GM12878 (cell line): ENCODE measurements around the gene HCLS1. TPM values are rescaled to one million over a fixed set of nuclear protein-coding genes. Genes with fewer than 3 reads are reported as not detected.

ENCODE experiments used
- ATAC-seq: fragments of 200-7000 bp; cut with Tn5 transposase; 3 replicates; pipeline ENCODE4 v1.9.1; 2020; ENCODE audit warnings: mild to moderate bottlenecking, moderate library complexity
- BruUV-seq: library from RNA; stranded (reverse); fragments of 400-500 nt; replicated peaks from 2 replicates; lab custom pipeline; 2021; lab: Mats Ljungman, UMichigan
- CTCF ChIA-PET: fragments of 300-600 bp; sonication (Branson Sonifier 250); formaldehyde crosslinking; extraction: SDS; loops from one replicate; lab custom pipeline; 2021; ENCODE audit warnings: inconsistent platforms; lab: Yijun Ruan, JAX
- POLR2A ChIA-PET: fragments of 350-600 bp; formaldehyde crosslinking; extraction: SDS; loops from one replicate; lab custom pipeline; 2021; ENCODE audit warnings: inconsistent platforms; lab: Charles Lee
- RAD21 ChIA-PET: fragments of 300-600 bp; sonication (Branson Sonifier 250); formaldehyde crosslinking; loops from one replicate; lab custom pipeline; 2023; ENCODE audit warnings: antibody characterized with exemption; ENCODE audit not compliant: unreplicated experiment; lab: Charles Lee
- SMC1A ChIA-PET: fragments of 300-600 bp; sonication (Branson Sonifier 250); formaldehyde crosslinking; loops from one replicate; lab custom pipeline; 2023; ENCODE audit not compliant: unreplicated experiment, uncharacterized antibody; lab: Charles Lee
- DNase-seq: peaks from one replicate; pipeline ENCODE4 v3.0.0-alpha.2; 2011; ENCODE audit warnings: low read depth, low spot score
- FAIRE-seq: peaks from 3 replicates; lab custom pipeline; 2011; peaks lifted over from hg19 to GRCh38; lab: Jason Lieb, UNC
- H2AFZ ChIP-seq: 2 replicates; pipeline ENCODE4 v1.6.0; 2011; ENCODE audit warnings: low read depth, low read length, control low read depth; ENCODE audit not compliant: control insufficient read depth
- H3K27ac ChIP-seq: 2 replicates; pipeline ENCODE4 v1.5.1; 2011; ENCODE audit warnings: control low read depth; ENCODE audit not compliant: control insufficient read depth, insufficient read depth
- H3K27me3 ChIP-seq, 2 experiments: replicated peaks in 1 of 2; 2 replicates each; pipeline versions ENCODE4 v1.6.0 to v1.6.1; 2011; ENCODE audit warnings: low read length in 1 of 2; ENCODE audit not compliant: control insufficient read depth in 2 of 2, insufficient read depth in 2 of 2
- H3K36me3 ChIP-seq, 2 experiments: 2 replicates each; pipeline ENCODE4 v1.5.1; 2011; ENCODE audit warnings: low read length in 1 of 2; ENCODE audit not compliant: control insufficient read depth in 2 of 2, insufficient read depth in 2 of 2
- H3K4me1 ChIP-seq: 2 replicates; pipeline ENCODE4 v1.6.1; 2011; ENCODE audit warnings: mild to moderate bottlenecking, low read length, moderate library complexity, mixed read lengths; ENCODE audit not compliant: control insufficient read depth, insufficient read depth
- H3K4me2 ChIP-seq: 2 replicates; pipeline ENCODE4 v1.6.0; 2011; ENCODE audit warnings: control low read depth; ENCODE audit not compliant: control insufficient read depth, insufficient read depth
- H3K4me3 ChIP-seq: fragments of 200-600 bp; sonication (generic); 2 replicates; pipeline ENCODE4 v1.5.1; 2016
- H3K79me2 ChIP-seq: 2 replicates; pipeline ENCODE4 v1.6.0; 2011; ENCODE audit warnings: low read length; ENCODE audit not compliant: control insufficient read depth, insufficient read depth
- H3K9ac ChIP-seq: 2 replicates; pipeline ENCODE4 v1.8.0; 2011; ENCODE audit warnings: low read length, control low read depth, mixed read lengths; ENCODE audit not compliant: control insufficient read depth, insufficient read depth
- H3K9me3 ChIP-seq: replicated peaks from 3 replicates; pipeline ENCODE4 v1.5.1; 2011; ENCODE audit warnings: mild to moderate bottlenecking, low read length; ENCODE audit not compliant: control insufficient read depth, insufficient read depth
- H4K20me1 ChIP-seq: 2 replicates; pipeline ENCODE4 v1.6.0; 2011; ENCODE audit not compliant: control insufficient read depth, insufficient read depth
- ASH2L ChIP-seq: fragments of 300-600, 200-600 bp; sonication (generic); IDR thresholded peaks from 2 replicates; pipeline ENCODE4 v1.6.1; 2017; ENCODE audit warnings: low read depth, mild to moderate bottlenecking, borderline replicate concordance
- BCLAF1 ChIP-seq: fragments of 450-650 bp; IDR thresholded peaks from 2 replicates; pipeline ENCODE4 v1.6.1; 2017; ENCODE audit warnings: antibody characterized with exemption, mild to moderate bottlenecking, moderate library complexity
- CBX3 ChIP-seq: fragments of 200-600 bp; sonication (generic); IDR thresholded peaks from 2 replicates; pipeline ENCODE4 v1.6.1; 2016; ENCODE audit warnings: low read depth, borderline replicate concordance
- E4F1 ChIP-seq: fragments of 450-650 bp; IDR thresholded peaks from 2 replicates; pipeline ENCODE4 v1.6.1; 2018; ENCODE audit warnings: borderline replicate concordance, mild to moderate bottlenecking; ENCODE audit not compliant: partially characterized antibody
- FOS ChIP-seq: IDR thresholded peaks from 3 replicates; pipeline ENCODE4 v1.6.1; 2011; ENCODE audit warnings: borderline replicate concordance; ENCODE audit not compliant: insufficient read length; ENCODE audit errors: extremely low read depth
- KDM1A ChIP-seq: fragments of 200-600 bp; sonication (generic); IDR thresholded peaks from 2 replicates; pipeline ENCODE4 v1.6.1; 2016; ENCODE audit warnings: borderline replicate concordance
- MYC ChIP-seq: IDR thresholded peaks from 2 replicates; pipeline ENCODE4 v1.6.1; 2011; ENCODE audit warnings: mild to moderate bottlenecking, low read length, moderate library complexity, inconsistent platforms; ENCODE audit not compliant: insufficient read depth, insufficient replicate concordance, insufficient read length, severe bottlenecking
- NFXL1 ChIP-seq: fragments of 450-650 bp; IDR thresholded peaks from 2 replicates; pipeline ENCODE4 v1.6.1; 2017; ENCODE audit warnings: antibody characterized with exemption, mild to moderate bottlenecking, borderline replicate concordance
- SMAD5 ChIP-seq: IDR thresholded peaks from 2 replicates; pipeline ENCODE4 v1.6.1; 2016; ENCODE audit warnings: antibody characterized with exemption, low read depth
- SMC3 ChIP-seq: IDR thresholded peaks from 2 replicates; pipeline ENCODE4 v1.6.1; 2011; ENCODE audit warnings: low read length, improper control_type of control experiment, borderline replicate concordance
- STAT3 ChIP-seq: IDR thresholded peaks from 2 replicates; pipeline ENCODE4 v1.6.1; 2011; ENCODE audit warnings: low read depth, low read length, improper control_type of control experiment
- ZNF622 ChIP-seq: fragments of 450-650 bp; IDR thresholded peaks from 2 replicates; pipeline ENCODE4 v1.6.1; 2017; ENCODE audit warnings: mild to moderate bottlenecking, inconsistent platforms
- WGBS: methylation state at CpG from one replicate; pipeline ENCODE4 v1.1.6; 2016; ENCODE audit warnings: low lambda C conversion rate; ENCODE audit not compliant: insufficient replicate concordance, insufficient coverage; ENCODE audit errors: missing lambda C conversion rate; 5-methylcytosine and 5-hydroxymethylcytosine counted together
- in situ Hi-C: fragments of 300-500 bp; cut with MboI; formaldehyde crosslinking; loops from 9 replicates; pipeline ENCODE4 v1.14.3; 2018; ENCODE audit warnings: mixed read lengths
- intact Hi-C: fragments of 100-400 bp; cut with micrococcal nuclease; formaldehyde crosslinking; loops from one replicate; pipeline ENCODE4 v1.14.2; 2022; ENCODE audit not compliant: unreplicated experiment
- polyA plus RNA-seq, 11 experiments: library from polyadenylated mRNA; depleted of rRNA in 4 of 11; unstranded in 6 of 11; stranded (reverse) in 5 of 11; fragments of >200 nt; fragmentation: Nextera tagmentation in 4 of 11; fragmentation: Illumina TruSeq in 1 of 11; extraction: Ambion mirVana in 4 of 11; extraction: Trizol in 1 of 11; gene quantifications; 1 replicate in 1 of 11; 2 replicates in 10 of 11; pipeline versions ENCODE4 v1.2.1 to v1.2.3, GENCODE V29; 2011 to 2016; ENCODE audit warnings: inconsistent platforms in 2 of 11, missing spikeins in 2 of 11, low read depth in 1 of 11
- total RNA-seq, 4 experiments: library from RNA; depleted of rRNA in 3 of 4; stranded (reverse); fragments of >200 nt in 3 of 4; fragmentation: Illumina TruSeq in 1 of 4; extraction: Trizol in 1 of 4; gene quantifications; 2 replicates each; pipeline versions ENCODE4 v1.2.1 to v1.2.3, GENCODE V29; 2013 to 2021

HCLS1 gene
- total and polyA plus RNA-seq, 10 of the 15 experiments (the other 5 are each of a cell fraction or from before 2014, with no cell fraction given), result 51.6 to 344 (median 231) TPM

GRCh38 chr3:121665488-121665887 is 4.8 kb upstream of the HCLS1 start:
- no peak overlapping the region for H3K9ac ChIP-seq
- RAD21 ChIA-PET, result no interaction called here
- peaks cover 1% of the 10 kb centered on the region; the same call in 2 of the 3 replicates for H3K9me3 ChIP-seq
- H3K79me2 ChIP-seq, result peaks cover 1% of the 10 kb centered on the region
- H3K36me3 ChIP-seq, result peaks cover 2 to 27% of the 10 kb centered on the region in 2 experiments
- POLR2A ChIA-PET, result no interaction called here
- intact Hi-C loops, result loop anchor here (10.0 kb wide), 2 partner anchors 329 to 429 kb away; no protein-coding TSS in a partner anchor
- H3K4me2 ChIP-seq, result no peak overlapping the region
- no peaks in the 10 kb centered on the region for H4K20me1 ChIP-seq
- CTCF ChIA-PET, result no interaction called here
- peaks cover 9% of the 10 kb centered on the region for H3K4me1 ChIP-seq
- whole genome bisulfite sequencing, result 76% methylated on average over 2 of the region's 2 CpGs
- DNase-seq (no peak), FAIRE-seq (no peak), ATAC-seq (no peak)
- no peak overlapping the region for H3K4me3 ChIP-seq
- no peak for TF ChIP-seq ZNF622
- no peak for TF ChIP-seq CBX3
- no peak for TF ChIP-seq BCLAF1
- no peak for TF ChIP-seq MYC
- TF ChIP-seq E4F1, result no peak
- TF ChIP-seq FOS, result no peak
- no peak for TF ChIP-seq NFXL1
- TF ChIP-seq KDM1A, result no peak
- no peak for TF ChIP-seq SMC3
- TF ChIP-seq ASH2L, result no peak
- no peak for TF ChIP-seq STAT3
- no peak for TF ChIP-seq SMAD5
- H3K27ac ChIP-seq, result no peak overlapping the region
- no peaks in the 10 kb centered on the region for H3K27me3 ChIP-seq
- BruUV-seq, result no TSS peak
- SMC1A ChIA-PET, result no interaction called here
- in situ Hi-C loops, result no loop called here
- H2AFZ ChIP-seq, result no peak overlapping the region
